Liver (tissue), 9 donors: ENCODE measurements around the gene CNPY4. TPM values are rescaled to one million over a fixed set of nuclear protein-coding genes. Genes with fewer than 3 reads are reported as not detected.
A peak's percentile ranks its signal among the peaks of the same experiment; 100 is the strongest.

ENCODE experiments used
- DNase-seq: peaks from one replicate; pipeline ENCODE4 v3.0.0-alpha.2; 2017; ENCODE audit warnings: low spot score
- H3K27ac ChIP-seq, 2 donors: one replicate each; pipeline ENCODE4 v1.7.0; 2013; ENCODE audit warnings: inconsistent platforms in 2 of 2, low read length in 2 of 2, control low read depth in 1 of 2, low read depth in 1 of 2, mild to moderate bottlenecking in 1 of 2
- H3K27me3 ChIP-seq, 4 donors: one replicate each; pipeline versions ENCODE4 v1.6.1 to v1.7.0; 2013; ENCODE audit warnings: low read length in 3 of 4, inconsistent platforms in 1 of 4, mild to moderate bottlenecking in 1 of 4, moderate library complexity in 1 of 4; ENCODE audit not compliant: control insufficient read depth in 4 of 4, insufficient read depth in 4 of 4
- H3K36me3 ChIP-seq, 4 donors: one replicate each; pipeline versions ENCODE4 v1.6.1 to v1.7.0; 2013; ENCODE audit warnings: low read length in 3 of 4, mild to moderate bottlenecking in 3 of 4, low read depth in 1 of 4, moderate library complexity in 1 of 4; ENCODE audit not compliant: control insufficient read depth in 4 of 4, insufficient read depth in 3 of 4
- H3K4me1 ChIP-seq, 4 donors: one replicate each; pipeline versions ENCODE4 v1.6.1 to v1.7.0; 2013; ENCODE audit warnings: low read length in 3 of 4, mild to moderate bottlenecking in 3 of 4, moderate library complexity in 1 of 4; ENCODE audit not compliant: control insufficient read depth in 4 of 4, insufficient read depth in 4 of 4
- H3K4me3 ChIP-seq, 3 donors: one replicate each; pipeline versions ENCODE4 v1.6.1 to v1.7.0; 2013; ENCODE audit warnings: low read length in 3 of 3, control low read depth in 1 of 3, low read depth in 1 of 3, mild to moderate bottlenecking in 1 of 3
- H3K9ac ChIP-seq, 2 donors: one replicate each; pipeline ENCODE4 v1.7.0; 2013; ENCODE audit warnings: low read length in 2 of 2, mild to moderate bottlenecking in 2 of 2, moderate library complexity in 2 of 2, control low read depth in 1 of 2, low read depth in 1 of 2
- H3K9me3 ChIP-seq, 4 donors: one replicate each; pipeline versions ENCODE4 v1.6.1 to v1.7.0; 2013; ENCODE audit warnings: low read length in 3 of 4; ENCODE audit not compliant: control insufficient read depth in 4 of 4
- FOXA2 ChIP-seq: IDR thresholded peaks from 2 replicates; pipeline ENCODE4 v1.6.1; 2016; ENCODE audit warnings: antibody characterized with exemption
- GABPA ChIP-seq, 2 donors: IDR thresholded peaks in 1 of 2; conservative IDR thresholded peaks in 1 of 2; 2 replicates each; pipeline ENCODE4 v1.6.1; 2016; ENCODE audit warnings: antibody characterized with exemption in 2 of 2, mild to moderate bottlenecking in 1 of 2, moderate library complexity in 1 of 2
- HNF4A ChIP-seq, 2 donors: conservative IDR thresholded peaks; 2 replicates each; pipeline ENCODE4 v1.6.1; 2016; ENCODE audit warnings: antibody characterized with exemption in 2 of 2, mild to moderate bottlenecking in 2 of 2
- HNF4G ChIP-seq: IDR thresholded peaks from 2 replicates; pipeline ENCODE4 v1.6.1; 2016; ENCODE audit warnings: antibody characterized with exemption
- JUND ChIP-seq, 2 donors: IDR thresholded peaks; 2 replicates each; pipeline ENCODE4 v1.6.1; 2016; ENCODE audit warnings: antibody characterized with exemption in 2 of 2
- NR2F2 ChIP-seq: IDR thresholded peaks from 2 replicates; pipeline ENCODE4 v1.6.1; 2016; ENCODE audit warnings: antibody characterized with exemption
- RAD21 ChIP-seq, 2 donors: IDR thresholded peaks; 2 replicates each; pipeline ENCODE4 v1.6.1; 2016; ENCODE audit warnings: antibody characterized with exemption in 2 of 2, mild to moderate bottlenecking in 2 of 2
- SP1 ChIP-seq: IDR thresholded peaks from 2 replicates; pipeline ENCODE4 v1.6.1; 2018; ENCODE audit warnings: antibody characterized with exemption, mild to moderate bottlenecking
- TAF1 ChIP-seq: conservative IDR thresholded peaks from 2 replicates; pipeline ENCODE4 v1.6.1; 2016; ENCODE audit warnings: antibody characterized with exemption, mild to moderate bottlenecking
- YY1 ChIP-seq: IDR thresholded peaks from 2 replicates; pipeline ENCODE4 v1.6.1; 2016; ENCODE audit warnings: antibody characterized with exemption, mild to moderate bottlenecking
- WGBS: extraction: QIAGEN DNeasy Blood & Tissue Kit; methylation state at CpG from one replicate; pipeline ENCODE4 v1.1.7; 2013; 5-methylcytosine and 5-hydroxymethylcytosine counted together
- polyA plus RNA-seq, 2 donors: library from polyadenylated mRNA; stranded (reverse) in 1 of 2; unstranded in 1 of 2; fragments of 200-250 nt in 1 of 2; fragments of >200 nt in 1 of 2; fragmentation: Nextera tagmentation in 1 of 2; extraction: Ambion mirVana in 1 of 2; gene quantifications; one replicate each; pipeline versions ENCODE4 v1.2.1 to v1.2.3, GENCODE V29; 2013 to 2015
- total RNA-seq, 2 donors: library from RNA; depleted of rRNA; stranded (reverse); fragments of >200 nt; gene quantifications; one replicate each; pipeline ENCODE4 v1.2.3, GENCODE V29; 2014
- TF ChIP-seq, protein P1 (sequence below): IDR thresholded peaks from 2 replicates; pipeline ENCODE4 v1.6.1; 2016; ENCODE audit warnings: antibody characterized with exemption, mild to moderate bottlenecking
- TF ChIP-seq, protein P2 (sequence below): IDR thresholded peaks from 2 replicates; pipeline ENCODE4 v1.6.1; 2016; ENCODE audit warnings: antibody characterized with exemption
- TF ChIP-seq, protein P3 (sequence below): fragments of 150-350 bp; IDR thresholded peaks from 2 replicates; pipeline ENCODE4 v1.5.1; 2017; ENCODE audit warnings: improper control_type of control experiment, low read depth, low read length; ENCODE audit not compliant: missing input control
- TF ChIP-seq, protein P4 (sequence below): IDR thresholded peaks from 2 replicates; pipeline ENCODE4 v1.6.1; 2016; ENCODE audit warnings: antibody characterized with exemption
- donor health status: healthy.
- donor health status: healthy.
- donor health status: healthy.
- donor health status: healthy.
- donor health status: healthy.

The CNPY4 gene
- total and polyA plus RNA-seq, 4 donors: 1.9 to 11.9 (median 3.8) TPM

DNA sequence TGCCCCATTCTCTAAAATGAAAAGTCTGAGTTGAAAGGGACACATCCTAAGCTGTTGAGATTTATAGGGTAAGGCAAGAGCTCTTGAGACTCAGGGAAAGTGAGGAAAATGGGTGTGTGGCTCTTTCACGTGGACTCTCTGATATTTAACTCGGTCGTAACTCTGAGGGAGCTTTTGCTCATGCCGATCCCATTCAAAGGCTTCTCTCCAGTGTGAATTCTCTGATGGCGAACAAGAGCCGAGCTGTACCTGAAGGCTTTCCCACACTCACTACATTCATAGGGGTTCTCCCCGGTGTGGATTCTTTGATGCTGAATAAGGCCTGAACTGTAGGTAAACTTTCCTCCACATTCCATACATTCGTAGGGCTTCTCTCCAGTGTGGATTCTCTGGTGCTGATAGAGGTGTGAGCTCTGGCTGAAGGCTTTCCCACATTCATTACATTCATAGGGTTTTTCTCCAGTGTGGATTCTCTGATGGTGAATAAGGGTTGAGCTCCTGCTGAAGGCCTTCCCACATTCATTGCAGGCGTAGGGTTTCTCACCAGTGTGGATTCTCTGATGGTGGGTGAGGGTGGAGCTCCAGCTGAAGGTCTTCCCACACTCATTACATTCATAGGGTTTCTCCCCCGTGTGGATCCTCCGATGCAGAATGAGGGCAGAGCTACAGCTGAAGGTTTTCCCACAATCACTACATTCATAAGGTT is 48.3 kb upstream of the CNPY4 start (continued):
- TF ChIP-seq, protein P1, sequence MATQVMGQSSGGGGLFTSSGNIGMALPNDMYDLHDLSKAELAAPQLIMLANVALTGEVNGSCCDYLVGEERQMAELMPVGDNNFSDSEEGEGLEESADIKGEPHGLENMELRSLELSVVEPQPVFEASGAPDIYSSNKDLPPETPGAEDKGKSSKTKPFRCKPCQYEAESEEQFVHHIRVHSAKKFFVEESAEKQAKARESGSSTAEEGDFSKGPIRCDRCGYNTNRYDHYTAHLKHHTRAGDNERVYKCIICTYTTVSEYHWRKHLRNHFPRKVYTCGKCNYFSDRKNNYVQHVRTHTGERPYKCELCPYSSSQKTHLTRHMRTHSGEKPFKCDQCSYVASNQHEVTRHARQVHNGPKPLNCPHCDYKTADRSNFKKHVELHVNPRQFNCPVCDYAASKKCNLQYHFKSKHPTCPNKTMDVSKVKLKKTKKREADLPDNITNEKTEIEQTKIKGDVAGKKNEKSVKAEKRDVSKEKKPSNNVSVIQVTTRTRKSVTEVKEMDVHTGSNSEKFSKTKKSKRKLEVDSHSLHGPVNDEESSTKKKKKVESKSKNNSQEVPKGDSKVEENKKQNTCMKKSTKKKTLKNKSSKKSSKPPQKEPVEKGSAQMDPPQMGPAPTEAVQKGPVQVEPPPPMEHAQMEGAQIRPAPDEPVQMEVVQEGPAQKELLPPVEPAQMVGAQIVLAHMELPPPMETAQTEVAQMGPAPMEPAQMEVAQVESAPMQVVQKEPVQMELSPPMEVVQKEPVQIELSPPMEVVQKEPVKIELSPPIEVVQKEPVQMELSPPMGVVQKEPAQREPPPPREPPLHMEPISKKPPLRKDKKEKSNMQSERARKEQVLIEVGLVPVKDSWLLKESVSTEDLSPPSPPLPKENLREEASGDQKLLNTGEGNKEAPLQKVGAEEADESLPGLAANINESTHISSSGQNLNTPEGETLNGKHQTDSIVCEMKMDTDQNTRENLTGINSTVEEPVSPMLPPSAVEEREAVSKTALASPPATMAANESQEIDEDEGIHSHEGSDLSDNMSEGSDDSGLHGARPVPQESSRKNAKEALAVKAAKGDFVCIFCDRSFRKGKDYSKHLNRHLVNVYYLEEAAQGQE: no peak
- TF ChIP-seq JUND (IDR thresholded peaks at IDR 0.05) (no peak), HNF4G (no peak), RAD21 (IDR thresholded peaks at IDR 0.05) (no peak)
- TF ChIP-seq, protein P2, sequence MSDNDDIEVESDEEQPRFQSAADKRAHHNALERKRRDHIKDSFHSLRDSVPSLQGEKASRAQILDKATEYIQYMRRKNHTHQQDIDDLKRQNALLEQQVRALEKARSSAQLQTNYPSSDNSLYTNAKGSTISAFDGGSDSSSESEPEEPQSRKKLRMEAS: no peak

DNA sequence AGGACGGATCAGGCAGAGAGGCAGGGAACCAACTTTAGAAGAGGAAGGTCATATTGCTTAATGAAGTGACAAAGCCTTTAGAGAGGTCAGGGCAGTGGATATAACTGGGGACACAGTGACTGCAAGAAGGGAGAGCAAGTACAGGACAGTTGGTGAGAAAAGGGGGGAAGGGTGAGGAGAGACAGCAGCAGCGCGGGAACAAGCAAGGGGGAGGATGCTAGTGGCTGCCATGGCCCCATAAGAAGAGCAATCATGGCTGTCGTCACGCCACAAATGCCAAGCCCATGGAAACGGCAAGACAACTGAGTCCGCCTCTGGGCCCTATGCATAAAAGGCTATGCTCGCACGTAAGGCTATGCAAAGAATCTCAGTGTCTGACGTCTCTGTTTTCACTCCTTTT is 47.0 kb upstream of the CNPY4 start:
- Histone ChIP-seq H3K27me3 (no peaks in the 10 kb centered on the region), H3K9ac (no peak overlapping the region), H3K4me1 (no peaks in the 10 kb centered on the region), H3K27ac (no peak overlapping the region), H3K4me3 (peak overlapping the region in 1 of 3 donors; percentile 42), H3K36me3 (peaks cover 21 to 76% (median 67%) of the 10 kb centered on the region in 4 donors), H3K9me3 (peaks cover 20 to 30% (median 22%) of the 10 kb centered on the region in 4 donors)
- TF ChIP-seq HNF4G: no peak
- TF ChIP-seq TAF1: no peak
- TF ChIP-seq GABPA (IDR thresholded peaks at IDR 0.05 in 1 of 2, conservative IDR thresholded peaks at IDR 0.05 in 1 of 2): no peak
- TF ChIP-seq, protein P3, sequence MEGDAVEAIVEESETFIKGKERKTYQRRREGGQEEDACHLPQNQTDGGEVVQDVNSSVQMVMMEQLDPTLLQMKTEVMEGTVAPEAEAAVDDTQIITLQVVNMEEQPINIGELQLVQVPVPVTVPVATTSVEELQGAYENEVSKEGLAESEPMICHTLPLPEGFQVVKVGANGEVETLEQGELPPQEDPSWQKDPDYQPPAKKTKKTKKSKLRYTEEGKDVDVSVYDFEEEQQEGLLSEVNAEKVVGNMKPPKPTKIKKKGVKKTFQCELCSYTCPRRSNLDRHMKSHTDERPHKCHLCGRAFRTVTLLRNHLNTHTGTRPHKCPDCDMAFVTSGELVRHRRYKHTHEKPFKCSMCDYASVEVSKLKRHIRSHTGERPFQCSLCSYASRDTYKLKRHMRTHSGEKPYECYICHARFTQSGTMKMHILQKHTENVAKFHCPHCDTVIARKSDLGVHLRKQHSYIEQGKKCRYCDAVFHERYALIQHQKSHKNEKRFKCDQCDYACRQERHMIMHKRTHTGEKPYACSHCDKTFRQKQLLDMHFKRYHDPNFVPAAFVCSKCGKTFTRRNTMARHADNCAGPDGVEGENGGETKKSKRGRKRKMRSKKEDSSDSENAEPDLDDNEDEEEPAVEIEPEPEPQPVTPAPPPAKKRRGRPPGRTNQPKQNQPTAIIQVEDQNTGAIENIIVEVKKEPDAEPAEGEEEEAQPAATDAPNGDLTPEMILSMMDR: no peak
- TF ChIP-seq RAD21 (IDR thresholded peaks at IDR 0.05): no peak
- no peak for TF ChIP-seq SP1
- TF ChIP-seq JUND (IDR thresholded peaks at IDR 0.05): no peak
- TF ChIP-seq, protein P4, sequence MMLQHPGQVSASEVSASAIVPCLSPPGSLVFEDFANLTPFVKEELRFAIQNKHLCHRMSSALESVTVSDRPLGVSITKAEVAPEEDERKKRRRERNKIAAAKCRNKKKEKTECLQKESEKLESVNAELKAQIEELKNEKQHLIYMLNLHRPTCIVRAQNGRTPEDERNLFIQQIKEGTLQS: no peak
- TF ChIP-seq HNF4A (conservative IDR thresholded peaks at IDR 0.05): no peak
- TF ChIP-seq, protein P1: no peak
- no peak for TF ChIP-seq YY1
- no peak for TF ChIP-seq NR2F2
- TF ChIP-seq FOXA2: no peak
- no peak for DNase-seq
- 98% methylated on average over 10 of the region's 10 CpGs for WGBS
